GM18867 (cell line): Measurements from ENCODE around the gene OR8I2.
"Not testable (repeated sequence)": the region's sequence is repeated elsewhere in the genome, so short reads cannot be mapped to it uniquely, and the experiment has no call there.

Experiments used
- ATAC-seq: cut with Tn5 transposase; IDR thresholded peaks from one replicate; pipeline ENCODE4 v1.9.1; 2021; ENCODE audit warnings: mild to moderate bottlenecking, moderate library complexity; ENCODE audit not compliant: unreplicated experiment

Gene OR8I2

DNA sequence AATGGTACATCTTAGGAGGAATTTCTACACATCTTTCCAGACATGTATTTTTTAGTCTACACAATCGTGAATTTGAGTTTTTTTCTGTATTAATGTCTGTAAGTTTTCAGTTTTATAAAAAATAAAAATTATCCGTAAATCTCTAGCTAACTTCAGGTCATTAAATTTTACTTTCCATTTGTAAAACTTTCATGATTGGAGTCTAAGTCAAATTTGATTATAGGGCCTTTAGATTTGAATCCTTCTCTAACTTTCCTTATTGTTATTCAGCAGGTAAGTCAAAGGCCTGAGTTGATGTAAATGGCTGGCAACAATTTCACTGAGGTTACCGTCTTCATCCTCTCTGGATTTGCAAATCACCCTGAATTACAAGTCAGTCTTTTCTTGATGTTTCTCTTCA, at the start of gene OR8I2:
OR8I2 (plus strand) TSS at position 301 of the 400 bp plus-strand sequence; CDS start at position 301, 0 bp downstream.
- ATAC-seq = no peak

DNA sequence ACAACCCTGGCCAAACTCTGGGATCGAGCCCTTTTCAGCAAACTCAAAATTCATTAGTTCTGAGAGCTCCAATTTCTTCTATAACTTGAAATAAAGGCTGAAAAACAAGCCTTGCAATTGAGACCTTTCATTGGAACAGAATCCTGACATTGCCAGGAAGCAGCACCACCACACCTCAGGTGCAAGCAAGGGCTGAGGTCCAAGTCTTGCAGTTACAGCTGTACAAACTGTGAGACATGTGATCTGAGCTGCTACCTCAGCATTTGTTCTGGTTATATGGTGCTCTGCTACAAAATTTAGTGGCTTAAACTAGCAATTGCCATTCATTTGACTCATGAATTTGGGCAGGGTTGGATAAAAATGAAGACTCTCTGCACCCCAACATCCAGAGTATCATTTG, 47.6 kb upstream of the OR8I2 start:
- ATAC-seq = no peak

DNA sequence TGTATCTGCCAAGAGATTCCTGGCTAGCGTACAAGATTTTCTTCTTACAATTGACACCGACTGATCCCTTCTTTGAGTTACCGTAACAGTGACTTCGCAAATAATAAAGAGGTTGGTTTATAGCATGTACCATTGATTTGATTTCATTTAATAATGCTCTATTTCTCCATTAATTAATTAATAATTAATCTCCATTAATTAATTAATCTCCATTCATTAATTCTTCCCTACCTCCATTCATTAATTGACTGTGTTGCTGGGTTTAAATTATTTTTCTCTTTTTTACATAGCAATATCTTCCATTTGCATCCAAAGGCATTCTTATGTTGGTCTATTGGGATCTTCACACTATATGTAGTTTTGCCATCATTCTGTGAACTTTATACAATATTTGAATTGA, 44.6 kb upstream of the OR8I2 start:
- no peak for ATAC-seq

DNA sequence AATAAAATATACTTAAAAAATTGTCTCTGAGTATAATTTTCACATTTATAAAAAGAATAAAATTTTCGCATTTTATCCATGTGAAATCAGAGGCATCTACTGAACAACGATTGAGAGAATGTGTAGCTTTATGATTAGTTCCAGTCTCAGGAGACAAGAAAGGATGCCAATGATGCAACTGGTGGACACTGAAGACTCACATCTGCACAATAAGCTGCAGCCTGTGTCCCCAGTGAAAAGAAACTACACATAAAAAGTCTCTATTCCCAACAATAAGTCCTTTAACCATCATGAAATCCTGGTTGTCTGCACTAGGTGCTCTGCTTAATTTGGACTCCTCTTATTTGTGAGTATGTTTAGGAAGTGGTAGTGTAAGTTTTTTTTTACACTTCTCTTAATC, 43.6 kb upstream of the OR8I2 start:
- ATAC-seq = no peak

DNA sequence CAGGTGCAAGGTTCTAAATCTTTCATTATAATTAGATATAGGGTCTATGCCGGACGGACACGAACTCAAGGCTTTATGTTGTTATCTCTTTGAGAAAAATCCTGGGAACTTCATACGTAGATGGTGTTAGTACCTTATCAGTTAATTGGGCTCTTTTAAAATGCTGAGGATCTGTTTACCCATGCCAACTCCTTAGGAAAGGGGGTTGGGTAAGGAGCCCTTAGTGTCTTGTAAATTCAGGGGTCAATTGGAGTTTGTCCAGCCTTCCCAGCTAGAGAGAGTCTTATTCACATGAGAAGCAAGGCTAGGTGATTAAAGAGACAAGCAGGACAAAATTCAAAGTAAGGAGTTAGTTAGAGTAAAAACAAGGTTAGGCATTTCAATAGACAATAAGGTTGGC, 36.7 kb upstream of the OR8I2 start:
- ATAC-seq = not testable (repeated sequence)

DNA sequence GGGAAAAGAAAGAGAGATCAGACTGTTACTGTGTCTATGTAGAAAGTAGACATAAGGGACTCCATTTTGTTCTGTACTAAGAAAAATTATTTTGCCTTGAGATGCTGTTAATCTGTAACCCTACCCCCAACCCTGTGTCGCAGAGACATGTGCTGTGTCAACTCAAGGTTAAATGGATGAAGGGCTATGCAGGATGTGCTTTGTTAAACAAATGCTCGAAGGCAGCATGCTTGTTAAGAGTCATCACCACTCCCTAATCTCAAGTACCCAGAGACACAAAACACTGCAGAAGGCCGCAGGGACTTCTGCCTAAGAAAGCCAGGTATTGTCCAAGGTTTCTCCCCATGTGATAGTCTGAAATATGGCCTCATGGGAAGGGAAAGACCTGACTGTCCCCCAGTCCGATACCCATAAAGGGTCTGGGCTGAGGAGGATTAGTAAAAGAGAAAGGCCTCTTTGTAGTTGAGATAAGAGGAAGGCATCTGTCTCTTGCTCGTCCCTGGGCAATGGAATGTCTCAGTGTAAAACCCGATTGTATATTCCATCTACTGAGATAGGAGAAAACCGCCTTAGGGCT, 35.4 kb upstream of the OR8I2 start:
- not testable (repeated sequence) for ATAC-seq

DNA sequence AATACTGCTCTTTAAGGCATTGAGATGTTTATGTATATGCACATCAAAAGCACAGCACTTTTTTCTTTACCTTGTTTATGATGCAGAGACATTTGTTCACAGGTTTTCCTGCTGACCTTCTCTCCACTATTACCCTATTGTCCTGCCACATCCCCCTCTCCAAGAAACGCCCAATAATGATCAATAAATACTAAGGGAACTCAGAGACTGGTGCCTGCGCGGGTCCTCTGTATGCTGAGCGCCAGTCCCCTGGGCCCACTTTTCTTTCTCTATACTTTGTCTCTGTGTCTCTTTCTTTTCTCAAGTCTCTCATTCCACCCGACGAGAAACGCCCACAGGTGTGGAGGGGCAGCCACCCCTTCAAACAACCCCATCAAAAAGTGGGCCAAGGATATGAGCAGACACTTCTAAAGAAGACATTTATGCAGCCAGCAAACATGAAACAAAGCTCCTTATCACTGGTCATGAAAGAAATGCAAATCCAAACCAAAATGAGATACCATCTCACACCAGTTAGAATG, 34.8 kb upstream of the OR8I2 start:
- ATAC-seq = not testable (repeated sequence)

DNA sequence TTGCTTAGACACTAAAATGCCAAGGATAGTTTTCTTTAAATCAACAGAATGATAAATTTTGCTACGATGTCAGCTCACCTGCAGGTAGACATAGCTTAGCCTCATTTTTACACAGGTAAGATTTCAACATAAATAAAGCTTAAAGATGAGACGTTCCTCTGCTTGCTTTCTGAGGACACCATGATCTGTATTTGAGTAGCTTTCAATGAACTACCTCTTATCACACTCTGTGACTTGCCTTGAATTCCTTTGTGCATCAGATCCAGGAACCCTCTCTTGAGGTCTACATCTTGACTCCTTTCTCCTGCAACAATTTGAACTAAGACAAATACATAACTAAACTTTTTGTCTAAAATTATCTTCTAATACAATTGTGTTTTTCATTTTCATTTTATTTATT, 26.1 kb upstream of the OR8I2 start:
- no peak for ATAC-seq

DNA sequence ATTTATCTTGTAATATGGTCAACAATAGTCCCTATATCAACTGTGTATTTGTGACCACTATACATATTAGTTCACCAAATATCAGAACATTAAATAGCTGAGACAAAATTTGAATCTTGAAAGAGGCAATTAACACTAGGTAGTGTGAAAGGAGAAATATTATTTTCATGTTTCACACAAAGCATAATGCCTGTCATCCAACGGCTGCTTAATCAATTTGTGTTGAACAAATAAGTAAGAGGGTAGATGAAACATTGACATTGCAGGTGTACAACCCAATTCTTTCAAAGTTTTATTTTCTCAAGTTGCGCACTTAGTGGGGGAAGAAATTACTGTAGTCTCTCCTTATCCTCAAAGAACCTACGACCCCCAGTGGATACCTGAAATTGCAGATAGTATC, 3.4 kb upstream of the OR8I2 start:
- ATAC-seq = no peak

DNA sequence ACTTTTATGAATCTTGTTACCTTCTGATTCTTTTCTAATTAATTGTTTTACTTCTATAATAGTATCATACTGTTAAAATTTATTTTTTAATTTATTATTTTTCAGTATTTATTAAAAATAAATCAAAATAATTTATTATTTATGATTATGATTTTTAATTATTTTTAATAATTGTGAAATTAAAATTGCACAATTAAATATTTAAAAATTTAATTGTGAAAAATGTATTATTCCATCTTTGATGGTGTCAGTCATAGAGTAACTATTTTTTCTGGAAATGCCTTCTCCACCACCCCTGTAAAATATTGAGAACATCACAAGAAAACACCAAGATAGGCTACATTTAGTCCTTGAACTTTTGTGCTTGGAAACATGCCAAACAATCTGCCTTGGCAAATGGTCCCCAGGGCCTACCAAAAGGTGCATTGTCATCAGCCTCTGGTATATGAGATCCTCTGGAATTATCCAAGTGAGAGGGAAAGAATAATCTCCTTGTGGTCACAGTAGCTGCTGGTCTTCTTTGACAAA, 10.2 kb downstream of the OR8I2 start, which contains the start of gene OR8H2:
OR8H2 (plus strand) TSS at position 478 of the 528 bp plus-strand sequence. CDS start 1,356 bp downstream, outside the sequence.
- ATAC-seq = no peak

DNA sequence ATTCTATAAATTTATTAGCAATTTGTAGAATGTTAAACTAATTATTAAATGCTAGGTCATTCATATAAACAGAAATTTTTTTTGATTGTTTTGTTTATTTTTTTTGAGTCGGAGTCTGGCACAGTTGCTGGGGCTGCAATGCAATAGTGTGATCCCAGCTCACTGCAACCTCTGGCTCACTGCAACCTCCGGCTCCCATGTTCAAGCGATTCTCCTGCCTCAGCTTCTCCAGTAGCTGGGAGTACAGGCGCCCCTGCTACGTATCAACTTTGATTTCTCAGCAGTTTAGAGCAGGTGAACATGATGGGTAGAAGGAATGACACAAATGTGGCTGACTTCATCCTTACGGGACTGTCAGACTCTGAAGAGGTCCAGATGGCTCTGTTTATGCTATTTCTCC, 29.0 kb downstream of the OR8I2 start, which contains the start of gene OR8H3:
OR8H3 (plus strand) TSS at position 301 of the 400 bp plus-strand sequence; CDS start at position 301, 0 bp downstream.
- ATAC-seq = no peak

DNA sequence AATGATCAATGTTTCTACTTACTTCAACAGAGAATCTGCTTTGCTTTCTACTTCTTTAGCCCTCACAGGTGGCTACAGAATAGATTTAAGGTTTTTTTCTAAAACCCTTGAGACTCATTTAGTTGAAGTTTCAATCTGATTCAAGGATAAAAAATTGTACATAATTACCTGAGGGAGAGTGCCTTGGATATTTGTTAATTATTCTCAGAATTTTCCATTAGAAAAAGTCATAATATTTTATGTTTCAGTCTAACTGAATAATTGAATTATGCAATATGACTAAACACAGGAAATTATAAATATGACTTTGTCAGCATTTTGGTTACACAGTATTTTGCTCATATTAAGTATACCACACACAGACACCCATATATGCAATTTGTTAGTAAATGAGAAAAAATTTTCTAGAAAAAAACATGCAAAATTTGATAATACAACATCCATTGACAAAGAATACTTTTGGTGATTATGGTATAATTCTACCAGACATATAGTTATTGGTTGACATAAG, 47.1 kb downstream of the OR8I2 start, which contains the start of gene OR8J3:
OR8J3 (minus strand) TSS at position 51 of the 511 bp plus-strand sequence. CDS start 2,483 bp downstream, outside the sequence.
- ATAC-seq = no peak

DNA sequence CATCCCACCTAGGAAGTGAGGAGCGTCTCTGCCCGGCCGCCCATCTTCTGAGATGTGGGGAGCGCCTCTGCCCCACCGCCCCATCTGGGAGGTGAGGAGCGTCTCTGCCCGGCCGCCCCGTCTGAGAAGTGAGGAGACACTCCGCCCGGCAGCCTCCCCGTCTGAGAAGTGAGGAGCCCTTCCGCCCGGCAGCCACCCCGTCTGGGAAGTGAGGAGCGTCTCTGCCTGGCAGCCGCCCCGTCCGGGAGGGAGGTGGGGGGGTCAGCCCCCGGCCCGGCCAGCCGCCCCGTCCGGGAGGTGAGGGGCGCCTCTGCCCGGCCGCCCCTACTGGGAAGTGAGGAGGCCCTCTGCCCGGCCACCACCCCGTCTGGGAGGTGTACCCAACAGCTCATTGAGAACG, 50.6 kb downstream of the OR8I2 start:
- ATAC-seq = not testable (repeated sequence)
